ENCODE measurements around the gene TRAM2.

Gene TRAM2

DNA sequence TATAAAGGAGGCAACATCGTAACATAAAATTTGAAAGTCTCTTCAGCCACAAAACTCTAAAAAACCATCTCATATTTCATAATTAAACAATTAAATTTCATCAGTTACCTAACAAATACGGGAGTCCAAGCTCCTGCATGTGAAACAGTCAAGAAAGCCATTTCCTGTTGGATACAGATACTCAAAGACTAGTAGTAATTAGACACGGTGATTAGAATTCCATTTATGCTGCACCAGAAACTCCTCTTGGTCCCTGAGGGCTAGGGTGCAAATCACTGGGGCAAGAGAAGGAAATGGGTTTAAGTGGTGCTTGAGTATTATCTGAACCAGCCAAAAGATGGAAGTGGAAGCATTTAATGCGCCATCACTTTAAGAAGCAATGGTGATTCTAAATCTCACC is 27.4 kb downstream of the TRAM2 start:
- TF ChIP-seq, protein P1, sequence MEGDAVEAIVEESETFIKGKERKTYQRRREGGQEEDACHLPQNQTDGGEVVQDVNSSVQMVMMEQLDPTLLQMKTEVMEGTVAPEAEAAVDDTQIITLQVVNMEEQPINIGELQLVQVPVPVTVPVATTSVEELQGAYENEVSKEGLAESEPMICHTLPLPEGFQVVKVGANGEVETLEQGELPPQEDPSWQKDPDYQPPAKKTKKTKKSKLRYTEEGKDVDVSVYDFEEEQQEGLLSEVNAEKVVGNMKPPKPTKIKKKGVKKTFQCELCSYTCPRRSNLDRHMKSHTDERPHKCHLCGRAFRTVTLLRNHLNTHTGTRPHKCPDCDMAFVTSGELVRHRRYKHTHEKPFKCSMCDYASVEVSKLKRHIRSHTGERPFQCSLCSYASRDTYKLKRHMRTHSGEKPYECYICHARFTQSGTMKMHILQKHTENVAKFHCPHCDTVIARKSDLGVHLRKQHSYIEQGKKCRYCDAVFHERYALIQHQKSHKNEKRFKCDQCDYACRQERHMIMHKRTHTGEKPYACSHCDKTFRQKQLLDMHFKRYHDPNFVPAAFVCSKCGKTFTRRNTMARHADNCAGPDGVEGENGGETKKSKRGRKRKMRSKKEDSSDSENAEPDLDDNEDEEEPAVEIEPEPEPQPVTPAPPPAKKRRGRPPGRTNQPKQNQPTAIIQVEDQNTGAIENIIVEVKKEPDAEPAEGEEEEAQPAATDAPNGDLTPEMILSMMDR (IDR thresholded peaks at IDR 0.05) = no peak
- H3K4me1 ChIP-seq (ENCODE audit: control insufficient read depth in 1 of 2, insufficient read depth in 1 of 2, low read depth in 1 of 2, low read length in 1 of 2) = peaks cover 8 to 9% of the 10 kb centered on the region in 2 experiments
- H3K27me3 ChIP-seq = no peaks in the 10 kb centered on the region
- H3K36me3 ChIP-seq = no peaks in the 10 kb centered on the region
- no peaks in the 10 kb centered on the region for H3K9me3 ChIP-seq
- H3K4me3 ChIP-seq (ENCODE audit: low read depth in 1 of 2, low read length in 1 of 2) = no peak overlapping the region
- H3K27ac ChIP-seq = no peak overlapping the region

DNA sequence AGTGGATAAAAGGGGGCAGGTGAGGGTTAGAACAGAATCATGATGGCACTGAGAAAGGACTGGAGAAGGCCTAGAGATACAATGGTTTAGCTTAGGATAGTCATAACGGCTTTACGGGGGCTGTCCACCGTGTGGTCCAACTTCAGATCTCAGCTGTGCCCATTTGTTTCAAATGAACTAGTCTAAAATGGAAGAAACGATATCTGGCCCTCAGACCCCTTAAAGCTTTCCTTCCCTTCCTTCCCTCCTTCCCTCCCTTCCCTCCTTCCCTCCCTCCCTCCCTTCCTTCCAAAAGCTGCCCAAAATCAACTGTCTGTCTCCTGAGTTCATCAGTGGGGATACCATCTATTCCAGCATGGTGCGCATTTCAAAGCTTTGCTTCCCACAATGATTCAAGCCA is 27.9 kb downstream of the TRAM2 start:
- H3K4me3 ChIP-seq (ENCODE audit: low read depth in 1 of 2, low read length in 1 of 2) = no peak overlapping the region
- H3K9me3 ChIP-seq = no peaks in the 10 kb centered on the region
- no peaks in the 10 kb centered on the region for H3K36me3 ChIP-seq
- TF ChIP-seq, protein P1 (IDR thresholded peaks at IDR 0.05) = no peak
- peaks cover 8 to 9% of the 10 kb centered on the region in 2 experiments for H3K4me1 ChIP-seq (ENCODE audit: control insufficient read depth in 1 of 2, insufficient read depth in 1 of 2, low read depth in 1 of 2, low read length in 1 of 2)
- no peaks in the 10 kb centered on the region for H3K27me3 ChIP-seq
- no peak overlapping the region for H3K27ac ChIP-seq

DNA sequence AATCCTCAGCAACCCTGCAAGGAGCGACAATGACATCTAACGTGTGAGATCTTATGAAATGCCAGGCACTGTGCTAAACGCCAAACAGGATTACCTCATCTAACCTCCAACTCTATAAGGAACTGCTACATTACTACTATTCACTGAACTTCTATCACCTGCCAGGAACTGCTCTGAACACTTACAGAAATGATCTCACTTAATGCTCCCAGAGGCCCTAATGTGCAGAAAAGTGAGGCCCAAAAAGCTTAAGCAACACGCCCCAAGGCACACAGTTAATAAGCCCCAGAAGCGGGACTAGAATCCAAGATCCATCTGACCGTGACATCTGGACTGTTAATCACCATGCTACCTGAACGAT is 28.5 kb downstream of the TRAM2 start:
- H3K4me1 ChIP-seq (ENCODE audit: control insufficient read depth in 1 of 2, insufficient read depth in 1 of 2, low read depth in 1 of 2, low read length in 1 of 2) = peaks cover 8 to 9% of the 10 kb centered on the region in 2 experiments
- no peak overlapping the region for H3K27ac ChIP-seq
- H3K27me3 ChIP-seq = no peaks in the 10 kb centered on the region

DNA sequence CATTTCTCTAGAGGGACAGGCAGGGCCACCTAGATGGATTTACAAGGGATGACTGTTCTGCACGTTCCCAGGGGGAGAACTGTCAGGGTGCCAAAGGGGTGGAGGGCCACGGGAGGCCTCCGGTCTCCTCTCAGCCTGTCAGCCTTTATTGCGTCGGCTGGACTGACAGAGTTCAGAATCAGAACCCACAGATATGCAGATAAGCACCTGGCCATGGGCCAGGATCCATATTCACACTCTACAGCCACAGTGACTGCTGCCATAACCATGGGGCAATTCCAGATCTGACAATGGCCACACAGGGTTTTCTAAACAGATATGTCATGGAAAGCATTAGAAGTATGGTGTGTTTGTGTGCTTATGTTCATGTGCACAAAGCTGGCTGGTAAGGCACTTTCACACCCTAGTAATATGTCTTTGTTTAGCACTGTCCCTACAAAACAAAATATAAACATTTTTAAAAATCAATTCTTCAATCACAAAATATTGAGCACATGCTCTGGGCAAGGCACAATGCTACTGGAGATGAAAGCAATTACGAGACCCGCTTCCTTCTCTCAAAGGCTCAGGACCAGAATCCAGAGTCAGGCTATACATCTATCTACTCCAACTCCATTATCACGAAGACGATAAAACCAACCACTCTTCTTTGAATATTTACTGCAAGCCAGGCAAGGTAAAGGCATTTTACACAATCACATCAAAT is 29.1 kb downstream of the TRAM2 start:
- H3K4me1 ChIP-seq (ENCODE audit: control insufficient read depth in 1 of 2, insufficient read depth in 1 of 2, low read depth in 1 of 2, low read length in 1 of 2) = peaks cover 8 to 9% of the 10 kb centered on the region in 2 experiments
- TF ChIP-seq, protein P1 (IDR thresholded peaks at IDR 0.05) = no peak
- no peaks in the 10 kb centered on the region for H3K36me3 ChIP-seq
- H3K9me3 ChIP-seq = no peaks in the 10 kb centered on the region
- H3K27ac ChIP-seq = no peak overlapping the region
- no peak overlapping the region for H3K4me3 ChIP-seq (ENCODE audit: low read depth in 1 of 2, low read length in 1 of 2)
- H3K27me3 ChIP-seq = no peaks in the 10 kb centered on the region

More for the DNA sequence above, 28.5 kb downstream of the TRAM2 start:
- TF ChIP-seq, protein P1 (IDR thresholded peaks at IDR 0.05) = no peak
- Histone ChIP-seq H3K36me3 (no peaks in the 10 kb centered on the region), H3K9me3 (no peaks in the 10 kb centered on the region), H3K4me3 (ENCODE audit: low read depth in 1 of 2, low read length in 1 of 2) (no peak overlapping the region)

DNA sequence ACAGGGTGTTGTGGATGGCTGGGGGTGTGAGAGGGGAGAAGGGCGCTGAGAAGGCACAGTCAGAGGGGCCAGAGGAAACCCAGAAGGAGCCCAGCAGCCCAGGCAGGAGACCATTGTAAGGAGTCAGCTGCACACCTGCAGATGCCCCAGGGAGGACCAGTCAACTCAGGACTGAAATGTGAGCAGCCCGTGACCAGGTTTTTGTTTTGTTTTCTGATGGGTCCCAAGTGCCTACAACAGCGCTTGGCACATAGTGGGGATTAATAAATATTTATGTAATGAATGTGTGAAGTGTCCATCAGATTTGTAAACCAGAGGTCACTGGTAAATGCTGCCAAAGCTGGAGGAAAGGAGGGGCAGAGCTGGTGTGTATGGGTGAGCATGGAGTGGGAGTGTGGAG is 30.2 kb downstream of the TRAM2 start:
- no peaks in the 10 kb centered on the region for H3K27me3 ChIP-seq
- TF ChIP-seq, protein P1 (IDR thresholded peaks at IDR 0.05) = no peak
- peaks cover 8 to 9% of the 10 kb centered on the region in 2 experiments for H3K4me1 ChIP-seq (ENCODE audit: control insufficient read depth in 1 of 2, insufficient read depth in 1 of 2, low read depth in 1 of 2, low read length in 1 of 2)
- H3K27ac ChIP-seq = no peak overlapping the region
- H3K4me3 ChIP-seq (ENCODE audit: low read depth in 1 of 2, low read length in 1 of 2) = no peak overlapping the region
- H3K9me3 ChIP-seq = no peaks in the 10 kb centered on the region
- no peaks in the 10 kb centered on the region for H3K36me3 ChIP-seq

Data from neutrophil (primary cell).